Neural crest cell (in vitro differentiated cells): ENCODE data around the gene ITM2C. TPM values are rescaled to one million over a fixed set of nuclear protein-coding genes. Genes with fewer than 3 reads are reported as not detected.

Experiments used
- DNase-seq: peaks from one replicate; pipeline ENCODE4 v3.0.0; 2021; ENCODE audit warnings: low read depth, mixed read lengths, low spot score
- H3K27ac Mint-ChIP-seq: one replicate; pipeline ENCODE4 v1.8.0; 2021; ENCODE audit warnings: mild to moderate bottlenecking, mixed read lengths; ENCODE audit not compliant: unreplicated experiment
- H3K27me3 Mint-ChIP-seq: 2 replicates; pipeline ENCODE4 v1.8.0; 2021; ENCODE audit warnings: low read depth, mild to moderate bottlenecking, mixed read lengths
- H3K36me3 Mint-ChIP-seq: 2 replicates; pipeline ENCODE4 v1.8.0; 2021; ENCODE audit warnings: low read depth, mild to moderate bottlenecking, mixed read lengths
- H3K4me1 Mint-ChIP-seq: 2 replicates; pipeline ENCODE4 v1.8.0; 2021; ENCODE audit warnings: mixed read lengths
- H3K4me3 Mint-ChIP-seq: one replicate; pipeline ENCODE4 v1.8.0; 2021; ENCODE audit warnings: mild to moderate bottlenecking, mixed read lengths
- H3K9me3 Mint-ChIP-seq: 2 replicates; pipeline ENCODE4 v1.8.0; 2021; ENCODE audit warnings: mixed read lengths
- CTCF ChIP-seq: fragments of 200-600 bp; sonication (generic); conservative IDR thresholded peaks from 2 replicates; pipeline ENCODE4 v1.5.0; 2021; ENCODE audit warnings: antibody characterized with exemption, mild to moderate bottlenecking
- total RNA-seq: library from RNA; stranded (reverse); gene quantifications from 2 replicates; pipeline ENCODE4 v1.2.1, GENCODE V29; 2021

Gene ITM2C
- total RNA-seq, 1 donor from 2014 or later, result 106 TPM

DNA sequence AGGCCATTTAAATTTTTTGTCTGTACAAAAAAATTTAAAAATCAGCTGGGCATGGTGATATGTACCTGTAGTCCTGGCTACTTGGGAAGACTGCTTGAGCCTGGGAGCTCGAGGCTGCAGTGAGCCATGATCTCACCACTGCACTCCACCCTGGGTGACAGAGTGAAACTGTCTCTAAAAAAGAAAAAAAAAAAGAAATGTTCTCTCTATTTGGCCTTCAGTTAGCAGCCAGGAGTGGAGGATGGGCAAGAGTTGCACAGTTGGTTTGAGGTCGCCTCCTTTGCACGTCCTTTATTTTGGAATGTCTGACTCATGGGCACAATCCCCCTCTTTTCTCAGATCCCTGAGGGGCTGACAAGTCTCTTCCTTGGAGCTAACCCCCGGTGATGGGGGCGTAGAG is 26.3 kb downstream of the ITM2C start:
- no peaks in the 10 kb centered on the region for H3K27me3 Mint-ChIP-seq
- DNase-seq, result no peak
- H3K36me3 Mint-ChIP-seq, result no peaks in the 10 kb centered on the region
- no peak overlapping the region for H3K27ac Mint-ChIP-seq
- no peak overlapping the region for H3K4me3 Mint-ChIP-seq
- no peaks in the 10 kb centered on the region for H3K9me3 Mint-ChIP-seq
- no peak for TF ChIP-seq CTCF
- H3K4me1 Mint-ChIP-seq, result peaks cover 17% of the 10 kb centered on the region

DNA sequence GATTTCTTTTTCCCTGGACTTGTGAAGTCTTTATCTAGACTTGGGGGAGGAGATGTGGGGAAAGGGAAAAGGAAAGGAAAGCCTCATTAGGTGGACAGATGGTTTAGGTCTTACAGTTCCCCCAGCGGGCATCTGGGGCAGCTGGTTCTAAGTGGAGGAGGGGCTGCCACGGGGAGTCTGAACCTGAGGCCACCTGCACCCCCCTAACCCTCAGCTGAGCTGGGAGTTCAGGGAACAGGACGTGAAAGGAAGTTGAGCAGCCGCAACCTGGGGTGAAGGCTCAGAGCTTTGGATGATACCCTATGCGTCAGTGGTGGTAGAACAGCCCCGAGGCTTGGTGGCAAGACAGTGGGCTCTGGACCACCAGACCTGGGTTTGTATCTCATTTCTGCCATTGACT is 26.8 kb downstream of the ITM2C start:
- no peak overlapping the region for H3K4me3 Mint-ChIP-seq
- H3K36me3 Mint-ChIP-seq, result no peaks in the 10 kb centered on the region
- no peak overlapping the region for H3K27ac Mint-ChIP-seq
- no peaks in the 10 kb centered on the region for H3K27me3 Mint-ChIP-seq
- peaks cover 13% of the 10 kb centered on the region for H3K4me1 Mint-ChIP-seq
- DNase-seq, result no peak
- TF ChIP-seq CTCF, result no peak
- H3K9me3 Mint-ChIP-seq, result no peaks in the 10 kb centered on the region

- Mint-ChIP-seq H3K9me3 (no peaks in the 10 kb centered on the region), H3K4me1 (peaks cover 7% of the 10 kb centered on the region), H3K36me3 (no peaks in the 10 kb centered on the region), H3K4me3 (no peak overlapping the region), H3K27ac (no peak overlapping the region), H3K27me3 (no peaks in the 10 kb centered on the region)
- no peak for DNase-seq
- TF ChIP-seq CTCF, result no peak
Observed at GRCh38 chr2:230893338-230893737, 28.6 kb downstream of the ITM2C start.

- Mint-ChIP-seq H3K4me1 (peaks cover 12% of the 10 kb centered on the region), H3K27ac (no peak overlapping the region), H3K36me3 (no peaks in the 10 kb centered on the region), H3K27me3 (no peaks in the 10 kb centered on the region), H3K9me3 (no peaks in the 10 kb centered on the region), H3K4me3 (no peak overlapping the region)
- no peak for DNase-seq
- TF ChIP-seq CTCF, result no peak
Observed at GRCh38 chr2:230893841-230894781, 29.4 kb downstream of the ITM2C start.

DNA sequence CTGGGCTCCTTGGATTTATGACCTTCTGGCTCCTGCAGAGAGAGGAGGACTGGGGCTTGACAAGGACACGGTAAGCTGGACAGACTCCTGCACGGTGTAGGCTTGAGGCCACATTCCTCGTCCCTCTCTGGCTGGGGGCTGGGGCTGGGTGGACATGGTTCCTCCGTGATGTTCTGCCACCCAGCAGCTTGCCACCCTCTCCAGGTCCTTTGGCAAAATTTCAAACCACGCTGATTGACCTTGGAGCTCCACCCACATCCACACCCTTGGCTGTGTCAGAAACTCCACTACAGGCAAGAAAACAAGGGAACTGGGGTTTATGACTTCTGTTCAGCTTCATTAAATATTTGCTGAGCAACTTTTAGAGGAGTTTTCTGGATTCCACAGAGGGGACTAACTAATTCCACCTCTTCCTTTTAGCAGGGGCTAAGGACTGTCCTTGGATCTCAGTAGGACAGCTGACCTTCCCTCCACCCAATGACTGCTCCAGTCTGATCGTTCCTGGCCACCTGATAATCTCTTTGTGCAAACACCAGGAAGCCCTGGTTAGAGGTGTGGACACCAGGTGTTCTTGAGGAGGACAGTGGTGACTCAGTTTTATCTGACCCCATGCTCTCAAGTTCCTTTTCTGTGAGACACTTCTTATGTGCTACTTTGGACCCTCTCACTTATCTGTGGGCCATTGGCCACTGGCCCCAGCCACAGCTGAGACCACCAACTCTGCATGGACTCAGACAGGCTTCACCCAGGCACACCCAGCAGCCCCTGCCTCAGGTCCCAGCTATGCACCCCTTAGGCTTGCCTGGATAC is 31.0 kb downstream of the ITM2C start:
- DNase-seq, result no peak
- no peak for TF ChIP-seq CTCF
- Mint-ChIP-seq H3K4me3 (no peak overlapping the region), H3K4me1 (peaks cover 21% of the 10 kb centered on the region), H3K36me3 (no peaks in the 10 kb centered on the region), H3K9me3 (no peaks in the 10 kb centered on the region), H3K27ac (no peak overlapping the region), H3K27me3 (no peaks in the 10 kb centered on the region)
